H54 (cell line): ENCODE measurements around the gene RHBDF1.
A peak's percentile ranks its signal among the peaks of the same experiment; 100 is the strongest.
"Not testable (repeated sequence)": the region's sequence is repeated elsewhere in the genome, so short reads cannot be mapped to it uniquely, and the experiment has no call there.

Experiments
- DNase-seq: peaks from one replicate; pipeline ENCODE4 v3.0.0; 2011; ENCODE audit warnings: low spot score, mixed read lengths; ENCODE audit not compliant: insufficient read length
- FAIRE-seq: peaks from 3 replicates; lab custom pipeline; 2011; peaks lifted over from hg19 to GRCh38; lab: Jason Lieb, UNC
- POLR2A ChIP-seq: IDR thresholded peaks from 2 replicates; pipeline ENCODE4 v1.6.1; 2011; ENCODE audit warnings: low read depth, mild to moderate bottlenecking, low read length

The RHBDF1 gene

GRCh38 chr16:55571-56136, 16.8 kb downstream of the RHBDF1 start:
- TF ChIP-seq POLR2A = no peak
- DNase-seq (no peak), FAIRE-seq (no peak)

DNA sequence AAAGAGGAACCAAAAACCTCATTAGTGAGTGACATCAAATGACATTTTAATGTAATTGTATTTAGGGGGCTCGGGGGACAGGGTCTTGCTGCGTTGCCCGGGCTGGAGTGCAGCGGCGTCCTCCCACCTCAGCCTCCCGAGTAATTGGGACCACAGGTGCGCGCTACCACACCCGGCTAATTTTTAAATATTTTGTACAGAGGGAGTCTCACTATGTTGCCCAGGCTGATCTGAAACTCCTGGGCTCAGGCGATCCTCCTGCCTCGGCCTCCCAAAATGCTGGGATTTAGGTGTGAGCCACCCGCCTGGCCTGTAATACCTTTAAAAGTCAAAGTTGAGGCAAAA, 18.2 kb downstream of the RHBDF1 start:
- DNase-seq (no peak), FAIRE-seq (no peak)
- no peak for TF ChIP-seq POLR2A

DNA sequence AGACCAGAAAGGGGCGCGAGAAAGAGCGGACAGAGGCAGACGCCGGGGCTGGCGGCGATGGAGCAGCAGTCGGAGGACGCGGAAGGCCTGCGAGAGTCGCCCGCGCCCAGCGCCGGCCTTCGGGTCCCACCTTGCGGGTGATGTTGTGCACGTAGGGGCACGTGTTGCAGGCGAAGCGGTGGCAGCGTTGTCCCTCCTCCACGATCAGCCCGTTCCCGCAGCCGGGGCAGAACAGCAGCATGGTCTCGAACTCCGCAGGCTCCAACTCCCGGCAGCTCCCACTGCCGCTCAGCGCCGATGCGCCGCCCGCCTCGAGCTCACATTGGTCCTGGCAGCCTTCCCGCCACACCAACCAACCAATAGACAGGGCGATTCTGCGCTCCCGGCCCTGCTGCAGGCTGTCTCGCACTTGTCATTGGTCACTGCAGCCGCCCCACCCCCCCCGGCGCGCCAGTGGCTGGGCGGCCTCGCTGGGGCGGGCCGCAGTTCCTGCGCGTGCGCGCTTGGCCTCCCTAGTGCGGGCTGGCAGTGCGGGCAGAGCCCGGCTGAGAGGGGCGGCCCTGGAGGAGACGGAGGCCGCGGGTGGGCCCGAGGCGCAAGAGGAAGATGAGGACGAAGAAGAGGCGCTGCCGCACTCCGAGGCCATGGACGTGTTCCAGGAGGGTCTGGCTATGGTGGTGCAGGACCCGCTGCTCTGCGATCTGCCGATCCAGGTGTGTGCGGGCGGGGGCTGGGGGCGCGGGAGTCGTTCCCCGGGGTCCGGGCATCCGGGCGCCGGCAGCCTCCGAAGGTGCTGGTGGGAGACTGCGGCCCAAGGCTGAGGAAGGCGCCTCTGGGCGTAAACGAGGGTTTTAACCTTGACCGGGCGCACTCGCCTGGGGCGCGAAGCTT, 18.8 kb downstream of the RHBDF1 start, which contains the start of the genes POLR3K and SNRNP25:
TSS of gene POLR3K (minus strand) at position 263 of the 891 bp plus-strand sequence. CDS start at position 241, 22 bp downstream.
TSS of gene SNRNP25 (plus strand) at position 483 of the 891 bp plus-strand sequence. CDS start at position 672, 189 bp downstream.
- peak; percentile 93 for TF ChIP-seq POLR2A
- peak; percentile 99 for DNase-seq
- peak; percentile 80 for FAIRE-seq

DNA sequence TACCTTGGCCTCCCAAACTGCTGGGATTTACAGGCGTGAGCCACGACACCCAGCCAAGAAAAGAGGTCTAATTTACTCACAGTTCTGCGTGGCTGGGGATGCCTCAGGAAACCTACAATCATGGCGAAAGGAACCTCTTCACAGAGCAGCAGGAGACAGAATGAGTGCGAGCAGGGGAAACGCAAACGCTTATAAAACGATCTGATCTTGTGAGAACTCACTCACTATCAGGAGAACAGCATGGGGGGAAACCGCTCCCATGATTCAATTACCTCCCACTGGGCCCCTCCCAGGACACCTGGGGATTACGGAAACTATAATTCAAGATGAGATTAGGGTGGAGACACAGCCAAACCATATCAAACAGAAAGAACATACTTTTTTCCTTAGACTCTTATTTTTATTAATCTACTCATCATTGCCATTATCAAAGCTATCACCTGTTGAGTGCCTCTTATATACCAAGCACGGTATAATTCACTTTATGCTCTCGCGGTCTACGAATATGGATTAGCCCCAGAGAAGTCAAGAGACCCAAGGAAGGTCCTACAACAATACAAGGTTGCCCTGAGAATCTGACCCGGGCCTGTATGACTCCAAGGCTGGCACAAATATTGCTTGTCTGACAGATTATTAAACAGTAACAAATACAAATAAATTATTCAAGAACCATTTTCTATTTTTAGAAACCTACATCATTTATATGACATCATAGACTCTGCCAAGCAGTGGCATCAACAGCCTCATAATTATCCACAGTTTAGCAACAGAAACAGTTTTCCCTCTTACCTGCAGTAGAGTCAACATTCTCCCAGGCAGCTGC, 21.5 kb downstream of the RHBDF1 start:
- TF ChIP-seq POLR2A = no peak
- FAIRE-seq (no peak), DNase-seq (no peak)

DNA sequence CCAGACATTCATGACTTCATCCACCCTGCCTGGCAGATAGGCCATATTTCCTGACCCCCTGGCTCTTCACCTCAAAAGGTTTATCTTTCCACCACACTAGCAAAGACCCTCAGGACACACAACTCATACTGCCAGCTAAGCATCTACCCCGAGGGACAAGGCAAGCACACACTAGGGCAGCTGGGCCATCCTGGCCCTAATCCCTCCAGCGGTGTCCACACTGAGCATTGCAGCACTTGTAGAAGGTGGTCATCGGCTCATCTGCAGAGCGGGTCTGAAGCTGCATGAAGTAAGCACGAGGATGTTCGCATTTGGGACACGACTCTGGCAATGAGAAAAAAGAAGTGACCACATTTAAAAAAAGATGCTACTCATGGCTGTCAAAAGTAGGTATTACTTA, 25.2 kb downstream of the RHBDF1 start:
- TF ChIP-seq POLR2A = no peak
- FAIRE-seq = no peak
- DNase-seq = no peak

GRCh38 chr16:46510-46909, 25.9 kb downstream of the RHBDF1 start:
- not testable (repeated sequence) for FAIRE-seq, DNase-seq

DNA sequence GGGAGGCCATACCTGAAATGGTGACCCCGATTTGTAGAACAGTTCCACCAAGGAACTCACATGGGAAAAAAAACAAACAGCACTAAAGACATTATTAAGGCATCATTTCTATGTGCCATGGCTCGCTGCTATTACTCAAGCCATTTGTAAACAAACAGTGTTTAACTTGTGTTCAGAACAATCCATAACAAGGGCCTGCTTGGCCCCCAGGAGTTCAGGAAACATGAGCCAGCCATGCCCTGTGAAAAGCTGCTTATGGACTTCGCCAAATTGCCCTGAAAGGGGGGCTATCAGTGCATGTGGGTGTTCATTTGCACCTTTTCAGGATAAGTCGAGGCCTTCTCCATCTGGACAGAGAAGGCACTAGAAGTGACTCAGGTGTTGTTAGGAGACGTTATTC, 27.0 kb downstream of the RHBDF1 start:
- no peak for DNase-seq
- no peak for TF ChIP-seq POLR2A
- no peak for FAIRE-seq

DNA sequence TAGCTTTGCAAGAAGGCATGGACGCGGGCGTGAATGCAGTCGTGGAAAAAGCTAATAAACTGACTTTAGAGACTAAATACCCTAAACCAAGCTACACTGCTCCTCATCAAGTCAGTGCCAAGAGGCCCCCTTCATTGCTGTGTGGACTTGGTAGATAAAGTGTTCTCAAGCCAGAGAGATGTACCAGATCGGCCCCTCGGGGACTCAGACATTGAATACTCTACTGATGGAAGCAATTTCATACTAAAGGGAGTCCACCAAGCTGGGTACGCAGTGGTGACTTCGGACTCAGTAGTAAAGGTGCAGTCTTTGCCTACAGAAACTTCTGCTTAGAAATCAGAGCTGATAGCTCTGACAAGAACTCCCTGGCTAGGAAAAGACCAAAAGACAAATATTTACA, 27.8 kb downstream of the RHBDF1 start:
- no peak for FAIRE-seq
- TF ChIP-seq POLR2A = no peak
- no peak for DNase-seq

GRCh38 chr16:43294-43693, 29.1 kb downstream of the RHBDF1 start:
- DNase-seq = no peak
- FAIRE-seq = no peak
- no peak for TF ChIP-seq POLR2A

GRCh38 chr16:42691-43090, 29.7 kb downstream of the RHBDF1 start:
- no peak for DNase-seq
- no peak for TF ChIP-seq POLR2A
- FAIRE-seq = no peak

DNA sequence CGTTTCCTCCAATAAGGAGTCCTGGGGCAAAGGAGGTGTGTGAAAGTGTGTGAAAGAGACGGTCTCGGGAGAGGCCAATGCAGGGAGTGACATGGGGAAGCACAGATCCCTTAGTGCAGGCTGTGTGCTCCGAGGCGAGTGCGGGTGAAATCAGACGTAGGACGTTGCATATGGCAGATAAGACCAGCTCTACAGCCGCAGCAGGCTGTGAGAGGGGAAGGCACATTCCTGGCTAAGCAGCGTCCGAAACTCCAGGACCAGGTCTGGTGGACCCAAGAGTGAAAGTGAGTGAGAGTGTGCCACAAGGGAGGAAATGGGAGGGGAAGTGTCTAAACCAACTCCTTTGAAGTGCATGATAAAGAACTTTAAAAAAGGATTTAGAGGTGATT, 30.4 kb downstream of the RHBDF1 start:
- no peak for TF ChIP-seq POLR2A
- FAIRE-seq (no peak), DNase-seq (no peak)

- FAIRE-seq = no peak
Measured at GRCh38 chr16:41439-42068, 30.9 kb downstream of the RHBDF1 start.

DNA sequence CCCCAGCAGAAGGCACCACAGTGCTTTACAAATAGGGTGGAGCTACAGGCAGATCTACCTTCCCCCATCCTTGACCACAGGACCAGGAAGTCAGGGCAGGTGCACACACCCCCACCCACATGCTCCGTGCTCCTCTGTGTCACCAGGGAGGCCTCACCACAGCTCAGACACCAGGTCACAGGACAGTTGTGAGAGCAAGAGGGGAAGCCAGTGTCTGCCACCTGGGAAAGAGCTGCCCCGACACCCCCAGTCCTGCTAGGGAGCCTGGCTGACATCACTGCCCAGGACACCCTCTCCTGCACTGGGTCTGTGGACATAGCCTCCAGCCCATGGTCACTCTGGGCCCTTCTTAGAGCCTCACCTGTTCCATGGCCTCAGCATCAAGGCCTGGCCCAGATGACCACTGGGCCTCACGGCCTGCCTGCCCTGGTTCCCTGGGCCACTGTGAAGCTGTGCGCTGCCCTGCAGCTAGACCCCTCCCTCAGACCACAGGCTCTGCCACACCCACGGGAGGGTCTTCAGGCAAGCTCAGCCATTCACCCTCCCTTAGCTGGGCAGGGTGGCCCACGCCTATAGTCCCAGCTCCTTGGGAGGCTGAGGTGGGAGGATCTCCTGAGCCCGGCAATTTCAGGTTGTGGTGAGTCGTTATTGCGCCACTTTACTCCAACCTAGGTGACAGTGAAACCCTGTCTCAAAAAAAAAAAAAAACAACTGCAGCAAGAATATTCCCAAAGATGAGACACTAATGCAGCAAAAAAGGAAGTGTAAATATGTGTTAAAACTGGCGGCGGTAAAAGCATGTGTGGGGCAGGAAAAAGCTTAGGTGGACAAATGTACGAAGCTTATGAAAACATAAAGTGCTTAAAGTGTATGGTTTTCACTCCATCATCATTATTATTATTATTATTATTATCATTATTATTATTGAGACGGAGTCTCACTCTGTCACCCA, 33.2 kb downstream of the RHBDF1 start:
- DNase-seq = no peak
- FAIRE-seq = no peak
- TF ChIP-seq POLR2A = no peak

More at GRCh38 chr16:41439-42068, 30.9 kb downstream of the RHBDF1 start:
- no peak for TF ChIP-seq POLR2A
- no peak for DNase-seq

GRCh38 chr16:38206-38605, 34.2 kb downstream of the RHBDF1 start:
- DNase-seq, FAIRE-seq: not testable (repeated sequence)
